AG08396 (cell line): ENCODE results near the gene CLCN4.

Source experiments
- DNase-seq: peaks from one replicate; pipeline ENCODE4 v3.0.0; 2012; ENCODE audit warnings: low spot score, mixed read lengths

Gene CLCN4

GRCh38 chrX:10244915-10245622, 88.3 kb downstream of the CLCN4 start:
- DNase-seq: no peak

- no peak for DNase-seq
Measured at GRCh38 chrX:10245886-10246285, 89.1 kb downstream of the CLCN4 start.

- DNase-seq: no peak
Measured at GRCh38 chrX:10246297-10246696, 89.5 kb downstream of the CLCN4 start.

- no peak for DNase-seq
Measured at GRCh38 chrX:10246846-10247245, 90.1 kb downstream of the CLCN4 start.

- no peak for DNase-seq
Measured at GRCh38 chrX:10254739-10255138, 98.0 kb downstream of the CLCN4 start.

GRCh38 chrX:10259716-10260115, 102.9 kb downstream of the CLCN4 start:
- DNase-seq: no peak

- no peak for DNase-seq
Measured at GRCh38 chrX:10265775-10266174, 109.0 kb downstream of the CLCN4 start.

- DNase-seq: no peak
Measured at GRCh38 chrX:10278716-10279115, 121.9 kb downstream of the CLCN4 start.

GRCh38 chrX:10280071-10280470, 123.3 kb downstream of the CLCN4 start:
- DNase-seq: no peak

- DNase-seq: no peak
Measured at GRCh38 chrX:10282490-10282889, 125.7 kb downstream of the CLCN4 start.

- DNase-seq: no peak
Measured at GRCh38 chrX:10286195-10286594, 129.4 kb downstream of the CLCN4 start.
